ENCODE measurements around the gene CDK15.

DNA sequence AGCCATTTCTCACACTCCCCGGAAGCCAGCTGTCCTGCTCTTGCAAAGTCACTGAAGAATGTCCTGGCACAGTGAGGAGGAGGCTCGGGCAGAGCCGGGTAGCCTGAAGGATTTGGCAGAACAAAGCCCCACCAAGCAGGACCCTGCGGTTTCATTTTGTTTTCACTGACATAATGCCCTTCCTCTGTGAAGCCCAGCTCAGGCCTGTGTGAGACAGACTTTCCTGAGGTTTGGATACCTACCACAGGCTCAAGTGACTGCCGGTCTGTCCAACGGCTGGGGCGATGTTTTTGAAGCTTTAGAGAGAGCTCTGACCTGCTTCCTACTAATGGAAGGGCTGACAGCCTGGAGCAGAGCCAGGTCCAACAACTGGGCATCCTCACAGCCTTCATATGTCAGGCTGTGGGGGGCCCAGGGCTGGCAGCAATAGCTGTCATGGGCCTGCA lies 127.5 kb downstream of the CDK15 start:
- TF ChIP-seq, protein P1, sequence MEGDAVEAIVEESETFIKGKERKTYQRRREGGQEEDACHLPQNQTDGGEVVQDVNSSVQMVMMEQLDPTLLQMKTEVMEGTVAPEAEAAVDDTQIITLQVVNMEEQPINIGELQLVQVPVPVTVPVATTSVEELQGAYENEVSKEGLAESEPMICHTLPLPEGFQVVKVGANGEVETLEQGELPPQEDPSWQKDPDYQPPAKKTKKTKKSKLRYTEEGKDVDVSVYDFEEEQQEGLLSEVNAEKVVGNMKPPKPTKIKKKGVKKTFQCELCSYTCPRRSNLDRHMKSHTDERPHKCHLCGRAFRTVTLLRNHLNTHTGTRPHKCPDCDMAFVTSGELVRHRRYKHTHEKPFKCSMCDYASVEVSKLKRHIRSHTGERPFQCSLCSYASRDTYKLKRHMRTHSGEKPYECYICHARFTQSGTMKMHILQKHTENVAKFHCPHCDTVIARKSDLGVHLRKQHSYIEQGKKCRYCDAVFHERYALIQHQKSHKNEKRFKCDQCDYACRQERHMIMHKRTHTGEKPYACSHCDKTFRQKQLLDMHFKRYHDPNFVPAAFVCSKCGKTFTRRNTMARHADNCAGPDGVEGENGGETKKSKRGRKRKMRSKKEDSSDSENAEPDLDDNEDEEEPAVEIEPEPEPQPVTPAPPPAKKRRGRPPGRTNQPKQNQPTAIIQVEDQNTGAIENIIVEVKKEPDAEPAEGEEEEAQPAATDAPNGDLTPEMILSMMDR (IDR thresholded peaks at IDR 0.05), result no peak
- TF ChIP-seq POLR2A (IDR thresholded peaks at IDR 0.05), result no peak

Data from right lobe of liver (tissue), 4 donors.